Psoas muscle (tissue), 8 donors: ENCODE results near the gene CHD6. TPM values are rescaled to one million over a fixed set of nuclear protein-coding genes. Genes with fewer than 3 reads are reported as not detected.

ENCODE experiments used
- ATAC-seq, 4 donors: fragments of 200-7000 bp; cut with Tn5 transposase; one replicate each; pipeline ENCODE4 v1.9.1; 2020; ENCODE audit warnings: moderate library complexity in 3 of 4, mild to moderate bottlenecking in 2 of 4
- DNase-seq, 2 donors: peaks; one replicate each; pipeline ENCODE4 v3.0.0-alpha.2; 2020
- H3K27ac ChIP-seq: fragments of 200-600 bp; one replicate; pipeline ENCODE4 v1.8.0; 2022
- H3K27me3 ChIP-seq, 3 donors: fragments of 200-600 bp in 1 of 3; one replicate each; pipeline versions ENCODE4 v1.6.1 to v1.8.0; 2013 to 2022; ENCODE audit warnings: low read length in 2 of 3, mild to moderate bottlenecking in 2 of 3, moderate library complexity in 1 of 3; ENCODE audit not compliant: insufficient read depth in 3 of 3
- H3K36me3 ChIP-seq, 2 donors: fragments of 200-600 bp in 1 of 2; one replicate each; pipeline versions ENCODE4 v1.6.1 to v1.8.0; 2013 to 2022; ENCODE audit warnings: low read depth in 1 of 2, mild to moderate bottlenecking in 1 of 2, moderate library complexity in 1 of 2; ENCODE audit not compliant: insufficient read depth in 1 of 2
- H3K4me1 ChIP-seq: fragments of 200-600 bp; one replicate; pipeline ENCODE4 v1.8.0; 2022
- H3K4me3 ChIP-seq: fragments of 200-600 bp; one replicate; pipeline ENCODE4 v1.8.0; 2022; ENCODE audit warnings: mild to moderate bottlenecking
- H3K9me3 ChIP-seq: fragments of 200-600 bp; one replicate; pipeline ENCODE4 v1.8.0; 2022
- WGBS, 3 donors: extraction: QIAGEN DNeasy Blood & Tissue Kit; methylation state at CpG; one replicate each; pipeline versions ENCODE4 v1.1.6 to v1.1.7; 2013; 5-methylcytosine and 5-hydroxymethylcytosine counted together
- intact Hi-C, 2 donors: fragments of 100-400 bp; cut with DNase I; formaldehyde crosslinking; loops; one replicate each; pipeline versions ENCODE4 v1.11.0 to v1.14.2; 2022
- polyA plus RNA-seq, 3 donors: library from polyadenylated mRNA; stranded (reverse); fragments of 200-250 nt; gene quantifications; one replicate each; pipeline ENCODE4 v1.2.3, GENCODE V29; 2013
- total RNA-seq, 4 donors: library from RNA; stranded (reverse); fragmentation: NEBNext Ultra II Directional in 2 of 4; extraction: Animal tissue kit (Norgen Biotek cat#: 25700) in 2 of 4; gene quantifications; one replicate each; pipeline versions ENCODE4 v1.2.1 to v1.2.4, GENCODE V29; 2021 to 2023
- TF ChIP-seq, protein P1 (sequence below): fragments of 200-600 bp; IDR thresholded peaks from one replicate; pipeline ENCODE4 v1.8.0; 2022; ENCODE audit warnings: antibody characterized with exemption
- donor health status: healthy with polysubstance abuse.
- donor health status: DM: no; HTN: no; CAD: no; lungs with moderate emphysema.
- donor health status: Bipolar disorder and iron deficiency.
- donor health status: healthy.
- donor health status: DM: yes; HTN: yes; CAD: no.
- donor health status: DM: no; HTN: no; CAD: no.
- donor health status: DM: no; HTN: no; CAD: no.
- donor health status: DM: yes; HTN: yes; CAD: no.

The CHD6 gene
- total and polyA plus RNA-seq, 7 donors = 1.7 to 30.4 (median 17.2) TPM

DNA sequence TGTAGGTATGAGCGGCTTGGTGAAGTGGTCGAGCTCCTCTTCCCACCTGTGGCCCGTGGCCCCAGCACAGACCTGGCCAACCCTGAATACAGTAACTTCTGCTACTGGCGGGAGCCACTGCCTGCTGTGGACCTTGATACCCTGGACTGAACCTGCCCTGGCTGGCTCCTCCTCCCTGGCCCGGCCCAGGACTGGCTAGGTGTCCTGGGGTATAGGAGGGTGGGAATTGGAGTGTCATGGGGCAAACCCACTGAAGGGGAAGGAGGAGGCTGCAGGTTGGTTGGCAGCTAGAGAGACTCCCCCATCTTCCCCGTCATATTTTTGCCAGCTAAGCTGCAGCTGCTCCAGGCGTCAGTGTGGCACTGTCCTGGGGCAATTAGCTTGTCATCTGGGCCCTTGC is 259.5 kb downstream of the CHD6 start:
- TF ChIP-seq, protein P1, sequence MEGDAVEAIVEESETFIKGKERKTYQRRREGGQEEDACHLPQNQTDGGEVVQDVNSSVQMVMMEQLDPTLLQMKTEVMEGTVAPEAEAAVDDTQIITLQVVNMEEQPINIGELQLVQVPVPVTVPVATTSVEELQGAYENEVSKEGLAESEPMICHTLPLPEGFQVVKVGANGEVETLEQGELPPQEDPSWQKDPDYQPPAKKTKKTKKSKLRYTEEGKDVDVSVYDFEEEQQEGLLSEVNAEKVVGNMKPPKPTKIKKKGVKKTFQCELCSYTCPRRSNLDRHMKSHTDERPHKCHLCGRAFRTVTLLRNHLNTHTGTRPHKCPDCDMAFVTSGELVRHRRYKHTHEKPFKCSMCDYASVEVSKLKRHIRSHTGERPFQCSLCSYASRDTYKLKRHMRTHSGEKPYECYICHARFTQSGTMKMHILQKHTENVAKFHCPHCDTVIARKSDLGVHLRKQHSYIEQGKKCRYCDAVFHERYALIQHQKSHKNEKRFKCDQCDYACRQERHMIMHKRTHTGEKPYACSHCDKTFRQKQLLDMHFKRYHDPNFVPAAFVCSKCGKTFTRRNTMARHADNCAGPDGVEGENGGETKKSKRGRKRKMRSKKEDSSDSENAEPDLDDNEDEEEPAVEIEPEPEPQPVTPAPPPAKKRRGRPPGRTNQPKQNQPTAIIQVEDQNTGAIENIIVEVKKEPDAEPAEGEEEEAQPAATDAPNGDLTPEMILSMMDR = no peak
- H3K27ac ChIP-seq = no peak overlapping the region
- H3K9me3 ChIP-seq = no peaks in the 10 kb centered on the region
- DNase-seq = peak in 1 of 2 donors; percentile 39
- H3K27me3 ChIP-seq = no peaks in the 10 kb centered on the region
- H3K4me3 ChIP-seq = no peak overlapping the region
- intact Hi-C loops = no loop called here
- ATAC-seq = no peak
- WGBS, 3 donors = 82 to 93% (median 90%) methylated on average over 6 to 7 of the region's 7 CpGs
- peaks cover 9% of the 10 kb centered on the region for H3K4me1 ChIP-seq
- H3K36me3 ChIP-seq = no peaks in the 10 kb centered on the region

DNA sequence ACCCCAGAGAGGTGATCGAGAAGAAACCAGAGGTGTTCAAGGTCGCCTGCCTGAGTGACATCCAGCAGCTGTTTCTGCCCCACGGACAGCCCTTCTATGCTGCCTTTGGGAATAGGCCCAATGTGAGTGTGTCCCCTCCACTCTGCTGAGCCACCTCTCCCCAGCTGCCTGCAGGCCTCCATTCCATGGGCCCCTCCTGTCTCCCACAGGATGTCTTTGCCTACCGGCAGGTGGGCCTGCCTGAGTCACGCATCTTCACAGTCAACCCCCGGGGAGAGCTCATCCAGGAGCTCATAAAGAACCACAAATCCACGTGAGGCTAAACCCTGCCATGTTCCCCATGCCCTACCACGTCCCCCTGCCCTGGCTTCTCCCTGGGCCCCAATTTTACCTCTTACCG is 259.9 kb downstream of the CHD6 start:
- peak in 1 of 2 donors; percentile 34 for DNase-seq
- H3K27me3 ChIP-seq = no peaks in the 10 kb centered on the region
- intact Hi-C loops = no loop called here
- peaks cover 9% of the 10 kb centered on the region for H3K4me1 ChIP-seq
- WGBS, 3 donors = 70 to 74% (median 73%) methylated on average over 9 of the region's 9 CpGs
- H3K27ac ChIP-seq = no peak overlapping the region
- no peak for ATAC-seq
- H3K36me3 ChIP-seq = no peaks in the 10 kb centered on the region
- TF ChIP-seq, protein P1 = no peak
- H3K4me3 ChIP-seq = no peak overlapping the region
- H3K9me3 ChIP-seq = no peaks in the 10 kb centered on the region

DNA sequence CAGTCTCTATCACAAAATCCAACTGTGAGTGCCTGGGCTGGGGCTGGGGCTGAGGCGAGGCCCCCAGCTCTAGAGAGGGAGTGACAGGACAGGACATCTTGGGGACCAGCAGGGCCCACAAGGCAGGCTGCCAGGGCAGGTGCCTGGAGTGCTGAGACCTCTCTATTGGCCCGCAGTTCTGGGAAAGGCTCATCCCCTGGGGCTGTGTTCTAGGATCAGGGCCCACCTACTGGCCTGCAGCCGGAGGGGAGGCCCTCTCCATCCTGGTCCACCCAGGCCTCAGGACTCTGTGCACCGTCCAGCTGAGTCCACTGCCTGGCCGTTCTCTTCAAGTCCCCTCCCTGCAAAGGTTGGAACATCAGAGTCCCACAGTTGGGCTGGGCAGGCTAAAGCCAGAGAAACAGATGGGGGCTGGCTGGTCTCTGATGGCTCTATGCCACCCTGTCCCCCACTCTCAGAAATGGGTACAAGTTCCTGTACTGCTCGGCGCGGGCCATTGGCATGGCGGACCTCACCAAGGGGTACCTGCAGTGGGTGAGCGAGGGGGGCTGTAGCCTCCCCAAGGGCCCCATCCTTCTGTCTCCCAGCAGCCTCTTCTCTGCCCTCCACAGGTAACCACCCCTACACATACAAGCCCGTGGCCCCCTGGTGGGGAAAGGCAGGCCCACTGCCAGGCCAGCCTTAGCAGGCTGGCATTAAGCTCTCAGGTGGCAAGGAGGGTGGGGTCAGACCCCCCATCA is 260.6 kb downstream of the CHD6 start:
- ATAC-seq = no peak
- Histone ChIP-seq H3K4me3 (no peak overlapping the region), H3K36me3 (no peaks in the 10 kb centered on the region), H3K4me1 (peaks cover 9% of the 10 kb centered on the region), H3K9me3 (no peaks in the 10 kb centered on the region), H3K27ac (no peak overlapping the region), H3K27me3 (no peaks in the 10 kb centered on the region)
- intact Hi-C loops = no loop called here
- 79 to 88% (median 84%) methylated on average over 11 of the region's 11 CpGs for WGBS, 3 donors
- peak in 1 of 2 donors; percentile 50 for DNase-seq
- TF ChIP-seq, protein P1 = no peak

DNA sequence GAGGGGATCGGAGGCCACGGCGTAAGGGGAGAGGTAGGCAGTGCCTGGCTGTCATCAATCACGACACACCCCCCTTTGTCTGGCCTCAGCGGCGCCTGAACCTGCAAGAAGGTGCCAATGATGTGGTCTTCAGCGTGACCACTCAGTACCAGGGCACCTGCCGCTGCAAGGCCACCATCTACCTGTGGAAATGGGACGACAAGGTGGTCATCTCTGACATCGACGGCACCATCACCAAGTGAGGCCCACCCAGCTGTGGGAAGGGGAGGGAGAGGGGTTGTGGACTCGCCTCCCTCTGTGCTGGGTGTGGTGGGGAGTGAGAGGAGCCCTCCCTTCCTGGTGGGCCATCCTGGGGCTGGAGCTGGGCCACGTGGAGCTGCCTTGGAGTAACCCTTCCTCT is 261.2 kb downstream of the CHD6 start:
- H3K27ac ChIP-seq = no peak overlapping the region
- TF ChIP-seq, protein P1 = no peak
- H3K4me1 ChIP-seq = peaks cover 4% of the 10 kb centered on the region
- DNase-seq (peak in 1 of 2 donors; percentile 30), ATAC-seq (no peak)
- 87 to 93% (median 89%) methylated on average over 13 of the region's 13 CpGs for WGBS, 3 donors
- no peak overlapping the region for H3K4me3 ChIP-seq
- H3K36me3 ChIP-seq = no peaks in the 10 kb centered on the region
- intact Hi-C loops = no loop called here
- H3K9me3 ChIP-seq = no peaks in the 10 kb centered on the region
- no peaks in the 10 kb centered on the region for H3K27me3 ChIP-seq
